GM12878 (cell line): ENCODE data around the gene WDR86. TPM values are rescaled to one million over a fixed set of nuclear protein-coding genes. Genes with fewer than 3 reads are reported as not detected.

Source experiments
- ATAC-seq: fragments of 200-7000 bp; cut with Tn5 transposase; 3 replicates; pipeline ENCODE4 v1.9.1; 2020; ENCODE audit warnings: mild to moderate bottlenecking, moderate library complexity
- BruUV-seq: library from RNA; stranded (reverse); fragments of 400-500 nt; replicated peaks from 2 replicates; lab custom pipeline; 2021; lab: Mats Ljungman, UMichigan
- CTCF ChIA-PET: fragments of 300-600 bp; sonication (Branson Sonifier 250); formaldehyde crosslinking; extraction: SDS; loops from one replicate; lab custom pipeline; 2021; ENCODE audit warnings: inconsistent platforms; lab: Yijun Ruan, JAX
- POLR2A ChIA-PET: fragments of 350-600 bp; formaldehyde crosslinking; extraction: SDS; loops from one replicate; lab custom pipeline; 2021; ENCODE audit warnings: inconsistent platforms; lab: Charles Lee
- RAD21 ChIA-PET: fragments of 300-600 bp; sonication (Branson Sonifier 250); formaldehyde crosslinking; loops from one replicate; lab custom pipeline; 2023; ENCODE audit warnings: antibody characterized with exemption; ENCODE audit not compliant: unreplicated experiment; lab: Charles Lee
- SMC1A ChIA-PET: fragments of 300-600 bp; sonication (Branson Sonifier 250); formaldehyde crosslinking; loops from one replicate; lab custom pipeline; 2023; ENCODE audit not compliant: unreplicated experiment, uncharacterized antibody; lab: Charles Lee
- DNase-seq: peaks from one replicate; pipeline ENCODE4 v3.0.0-alpha.2; 2011; ENCODE audit warnings: low read depth, low spot score
- FAIRE-seq: peaks from 3 replicates; lab custom pipeline; 2011; peaks lifted over from hg19 to GRCh38; lab: Jason Lieb, UNC
- H2AFZ ChIP-seq: 2 replicates; pipeline ENCODE4 v1.6.0; 2011; ENCODE audit warnings: low read depth, low read length, control low read depth; ENCODE audit not compliant: control insufficient read depth
- H3K27ac ChIP-seq: 2 replicates; pipeline ENCODE4 v1.5.1; 2011; ENCODE audit warnings: control low read depth; ENCODE audit not compliant: control insufficient read depth, insufficient read depth
- H3K27me3 ChIP-seq, 2 experiments: replicated peaks in 1 of 2; 2 replicates each; pipeline versions ENCODE4 v1.6.0 to v1.6.1; 2011; ENCODE audit warnings: low read length in 1 of 2; ENCODE audit not compliant: control insufficient read depth in 2 of 2, insufficient read depth in 2 of 2
- H3K36me3 ChIP-seq, 2 experiments: 2 replicates each; pipeline ENCODE4 v1.5.1; 2011; ENCODE audit warnings: low read length in 1 of 2; ENCODE audit not compliant: control insufficient read depth in 2 of 2, insufficient read depth in 2 of 2
- H3K4me1 ChIP-seq: 2 replicates; pipeline ENCODE4 v1.6.1; 2011; ENCODE audit warnings: mild to moderate bottlenecking, low read length, moderate library complexity, mixed read lengths; ENCODE audit not compliant: control insufficient read depth, insufficient read depth
- H3K4me2 ChIP-seq: 2 replicates; pipeline ENCODE4 v1.6.0; 2011; ENCODE audit warnings: control low read depth; ENCODE audit not compliant: control insufficient read depth, insufficient read depth
- H3K4me3 ChIP-seq: fragments of 200-600 bp; sonication (generic); 2 replicates; pipeline ENCODE4 v1.5.1; 2016
- H3K79me2 ChIP-seq: 2 replicates; pipeline ENCODE4 v1.6.0; 2011; ENCODE audit warnings: low read length; ENCODE audit not compliant: control insufficient read depth, insufficient read depth
- H3K9ac ChIP-seq: 2 replicates; pipeline ENCODE4 v1.8.0; 2011; ENCODE audit warnings: low read length, control low read depth, mixed read lengths; ENCODE audit not compliant: control insufficient read depth, insufficient read depth
- H3K9me3 ChIP-seq: replicated peaks from 3 replicates; pipeline ENCODE4 v1.5.1; 2011; ENCODE audit warnings: mild to moderate bottlenecking, low read length; ENCODE audit not compliant: control insufficient read depth, insufficient read depth
- H4K20me1 ChIP-seq: 2 replicates; pipeline ENCODE4 v1.6.0; 2011; ENCODE audit not compliant: control insufficient read depth, insufficient read depth
- CUX1 ChIP-seq: IDR thresholded peaks from 2 replicates; pipeline ENCODE4 v1.6.1; 2012; ENCODE audit warnings: improper control_type of control experiment, low read depth, low read length; ENCODE audit not compliant: insufficient replicate concordance
- EGR1 ChIP-seq, 2 experiments: IDR thresholded peaks; 1 replicate in 1 of 2; 2 replicates in 1 of 2; pipeline ENCODE4 v1.6.1; 2011 to 2012; ENCODE audit warnings: low read depth in 2 of 2, low read length in 2 of 2, borderline replicate concordance in 1 of 2, mild to moderate bottlenecking in 1 of 2, moderate library complexity in 1 of 2
- IKZF2 ChIP-seq, 2 experiments: fragments of 450-650 bp; IDR thresholded peaks; 2 replicates each; pipeline ENCODE4 v1.6.1; 2017; ENCODE audit warnings: mild to moderate bottlenecking in 2 of 2, moderate library complexity in 2 of 2
- IRF5 ChIP-seq: fragments of 450-650 bp; IDR thresholded peaks from 2 replicates; pipeline ENCODE4 v1.6.1; 2017; ENCODE audit warnings: borderline replicate concordance
- JUNB ChIP-seq: IDR thresholded peaks from 2 replicates; pipeline ENCODE4 v1.6.1; 2016; ENCODE audit warnings: antibody characterized with exemption, mild to moderate bottlenecking
- MYB ChIP-seq: fragments of 150-350 bp; IDR thresholded peaks from 2 replicates; pipeline ENCODE4 v1.6.1; 2014; ENCODE audit warnings: mild to moderate bottlenecking, low read depth, low read length, borderline replicate concordance
- NBN ChIP-seq: fragments of 450-650 bp; IDR thresholded peaks from 2 replicates; pipeline ENCODE4 v1.6.1; 2016
- NR2F1 ChIP-seq: fragments of 450-650 bp; conservative IDR thresholded peaks from 2 replicates; pipeline ENCODE4 v1.6.1; 2017; ENCODE audit warnings: mild to moderate bottlenecking
- PRDM15 ChIP-seq: fragments of 450-650 bp; formaldehyde crosslinking; IDR thresholded peaks from 2 replicates; pipeline ENCODE4 v1.4.0; 2020; ENCODE audit warnings: mild to moderate bottlenecking, moderate library complexity
- SMAD5 ChIP-seq: IDR thresholded peaks from 2 replicates; pipeline ENCODE4 v1.6.1; 2016; ENCODE audit warnings: antibody characterized with exemption, low read depth
- SPI1 ChIP-seq: IDR thresholded peaks from 2 replicates; pipeline ENCODE4 v1.6.1; 2011; ENCODE audit warnings: low read depth, mild to moderate bottlenecking, low read length, moderate library complexity, borderline replicate concordance; ENCODE audit not compliant: insufficient read depth
- SREBF1 ChIP-seq: IDR thresholded peaks from 2 replicates; pipeline ENCODE4 v1.6.1; 2012; ENCODE audit warnings: mild to moderate bottlenecking, low read length
- SUZ12 ChIP-seq: fragments of 200-600 bp; sonication (generic); IDR thresholded peaks from one replicate; pipeline ENCODE4 v1.6.1; 2018; ENCODE audit warnings: antibody characterized with exemption, mild to moderate bottlenecking; ENCODE audit not compliant: unreplicated experiment
- TCF7 ChIP-seq: IDR thresholded peaks from 2 replicates; pipeline ENCODE4 v1.6.1; 2014; ENCODE audit warnings: antibody characterized with exemption, borderline replicate concordance
- WGBS: methylation state at CpG from one replicate; pipeline ENCODE4 v1.1.6; 2016; ENCODE audit warnings: low lambda C conversion rate; ENCODE audit not compliant: insufficient replicate concordance, insufficient coverage; ENCODE audit errors: missing lambda C conversion rate; 5-methylcytosine and 5-hydroxymethylcytosine counted together
- in situ Hi-C: fragments of 300-500 bp; cut with MboI; formaldehyde crosslinking; loops from 9 replicates; pipeline ENCODE4 v1.14.3; 2018; ENCODE audit warnings: mixed read lengths
- intact Hi-C: fragments of 100-400 bp; cut with micrococcal nuclease; formaldehyde crosslinking; loops from one replicate; pipeline ENCODE4 v1.14.2; 2022; ENCODE audit not compliant: unreplicated experiment
- polyA plus RNA-seq, 11 experiments: library from polyadenylated mRNA; depleted of rRNA in 4 of 11; unstranded in 6 of 11; stranded (reverse) in 5 of 11; fragments of >200 nt; fragmentation: Nextera tagmentation in 4 of 11; fragmentation: Illumina TruSeq in 1 of 11; extraction: Ambion mirVana in 4 of 11; extraction: Trizol in 1 of 11; gene quantifications; 1 replicate in 1 of 11; 2 replicates in 10 of 11; pipeline versions ENCODE4 v1.2.1 to v1.2.3, GENCODE V29; 2011 to 2016; ENCODE audit warnings: inconsistent platforms in 2 of 11, missing spikeins in 2 of 11, low read depth in 1 of 11
- total RNA-seq, 4 experiments: library from RNA; depleted of rRNA in 3 of 4; stranded (reverse); fragments of >200 nt in 3 of 4; fragmentation: Illumina TruSeq in 1 of 4; extraction: Trizol in 1 of 4; gene quantifications; 2 replicates each; pipeline versions ENCODE4 v1.2.1 to v1.2.3, GENCODE V29; 2013 to 2021

Gene WDR86
- total and polyA plus RNA-seq, 10 of the 15 experiments (the other 5 are each of a cell fraction or from before 2014, with no cell fraction given) = 0.05 to 0.19 (median 0.15) TPM; not detected in 7

GRCh38 chr7:151342811-151343210, 67.0 kb downstream of the WDR86 start:
- ChIA-PET POLR2A (interaction anchor here (3.2 kb wide), 1 partner anchor 9 kb away, joined by 18 read pairs; no protein-coding TSS in a partner anchor), SMC1A (interaction anchor here (1.7 to 6.3 kb wide), 2 partner anchors 9 to 27 kb away, joined by 10 to 58 read pairs; no protein-coding TSS in a partner anchor), CTCF (interaction anchor here (1.8 to 7.5 kb wide), 3 partner anchors 9 to 290 kb away, joined by 6 to 73 read pairs (median 69); no protein-coding TSS in a partner anchor), RAD21 (interaction anchor here (0.8 to 3.3 kb wide), 3 partner anchors 9 to 291 kb away, joined by 4 to 23 read pairs (median 6); no protein-coding TSS in a partner anchor)
- 46% methylated on average over 8 of the region's 8 CpGs for WGBS
- no peaks in the 10 kb centered on the region for H4K20me1 ChIP-seq
- peak overlapping the region; percentile 63; the same call in 1 of the 2 replicates for H3K9ac ChIP-seq
- no peak overlapping the region for H2AFZ ChIP-seq
- peaks cover 2% of the 10 kb centered on the region; the same call in 2 of the 3 replicates for H3K9me3 ChIP-seq
- FAIRE-seq (no peak), ATAC-seq (peak; percentile 9; the same call in 1 of the 3 replicates), DNase-seq (no peak)
- H3K79me2 ChIP-seq = peaks cover 29% of the 10 kb centered on the region
- peak overlapping the region; percentile 77 for H3K27ac ChIP-seq
- peaks cover 0 to 13% of the 10 kb centered on the region in 2 experiments; a peak in 2 of 4 replicates for H3K36me3 ChIP-seq
- peaks cover 26% of the 10 kb centered on the region for H3K4me1 ChIP-seq
- H3K4me2 ChIP-seq = peak overlapping the region; percentile 71
- H3K4me3 ChIP-seq = peak overlapping the region; percentile 65
- H3K27me3 ChIP-seq = no peaks in the 10 kb centered on the region
- intact Hi-C loops (loop anchor here (1.0 to 5.0 kb wide), 3 partner anchors 7 to 174 kb away; partner anchors contain the start of genes ABCF2 and RHEB), in situ Hi-C loops (no loop called here)
- no TSS peak for BruUV-seq
- TF ChIP-seq IRF5 (no peak), SUZ12 (no peak), EGR1 (IDR thresholded peaks at IDR 0.05; ENCODE audit: borderline replicate concordance in 1 of 2, low read depth in 2 of 2, low read length in 2 of 2) (no peak), TCF7 (no peak), JUNB (no peak), SPI1 (no peak), IKZF2 (IDR thresholded peaks at IDR 0.05) (0 out of 4 replicates have a peak, but pooled peaks of 1 of the 2 experiments have one; percentile 13), PRDM15 (CRISPR knock-in tag) (no peak), CUX1 (peak; percentile 21), NBN (no peak), SMAD5 (no peak), MYB (no peak), SREBF1 (no peak), NR2F1 (0 out of 2 replicates have a peak, but pooled peaks have one; percentile 31)
